ENCODE data around the gene DNAH8.

DNAH8 gene

DNA sequence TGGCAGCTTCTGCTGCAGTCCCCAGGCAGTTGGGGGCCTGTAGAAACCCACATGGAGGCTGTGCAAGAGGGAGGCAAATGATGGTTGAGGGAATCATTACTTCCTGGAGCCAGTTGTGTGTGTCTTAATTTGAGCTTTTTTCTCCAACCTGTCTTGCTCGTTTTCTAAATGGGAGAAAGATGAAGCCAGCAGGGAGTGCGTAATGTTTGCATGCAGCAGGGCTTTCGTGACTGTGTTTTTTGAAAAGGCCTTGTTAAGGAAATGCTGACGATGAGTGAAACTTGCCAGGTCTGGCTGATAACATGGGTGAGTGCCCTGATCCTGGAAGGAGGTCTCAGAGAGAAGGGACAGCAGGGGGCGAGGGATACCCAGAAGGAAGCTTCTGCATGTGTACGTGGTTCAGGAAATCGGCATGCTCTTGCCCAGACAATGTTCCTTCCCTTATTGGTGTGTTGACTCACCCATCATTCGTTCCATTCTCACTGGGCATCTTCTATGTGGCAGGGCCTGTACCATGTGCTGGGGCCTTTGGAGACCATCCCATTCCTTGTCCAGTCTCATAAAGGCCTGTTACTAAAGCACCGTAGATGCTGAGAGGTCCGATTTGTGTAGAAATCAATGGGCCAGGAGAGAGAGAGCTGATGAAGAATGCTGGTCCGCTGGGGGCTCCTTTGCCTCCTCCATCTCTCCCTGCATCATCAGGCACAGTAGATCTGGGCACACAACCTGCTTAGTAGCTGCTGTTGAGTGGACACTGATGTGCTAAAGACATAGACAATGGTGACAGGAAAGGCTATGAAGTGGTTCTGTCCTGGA, 360.9 kb downstream of the DNAH8 start:
- no peak for DNase-seq (ENCODE audit: low spot score)

DNA sequence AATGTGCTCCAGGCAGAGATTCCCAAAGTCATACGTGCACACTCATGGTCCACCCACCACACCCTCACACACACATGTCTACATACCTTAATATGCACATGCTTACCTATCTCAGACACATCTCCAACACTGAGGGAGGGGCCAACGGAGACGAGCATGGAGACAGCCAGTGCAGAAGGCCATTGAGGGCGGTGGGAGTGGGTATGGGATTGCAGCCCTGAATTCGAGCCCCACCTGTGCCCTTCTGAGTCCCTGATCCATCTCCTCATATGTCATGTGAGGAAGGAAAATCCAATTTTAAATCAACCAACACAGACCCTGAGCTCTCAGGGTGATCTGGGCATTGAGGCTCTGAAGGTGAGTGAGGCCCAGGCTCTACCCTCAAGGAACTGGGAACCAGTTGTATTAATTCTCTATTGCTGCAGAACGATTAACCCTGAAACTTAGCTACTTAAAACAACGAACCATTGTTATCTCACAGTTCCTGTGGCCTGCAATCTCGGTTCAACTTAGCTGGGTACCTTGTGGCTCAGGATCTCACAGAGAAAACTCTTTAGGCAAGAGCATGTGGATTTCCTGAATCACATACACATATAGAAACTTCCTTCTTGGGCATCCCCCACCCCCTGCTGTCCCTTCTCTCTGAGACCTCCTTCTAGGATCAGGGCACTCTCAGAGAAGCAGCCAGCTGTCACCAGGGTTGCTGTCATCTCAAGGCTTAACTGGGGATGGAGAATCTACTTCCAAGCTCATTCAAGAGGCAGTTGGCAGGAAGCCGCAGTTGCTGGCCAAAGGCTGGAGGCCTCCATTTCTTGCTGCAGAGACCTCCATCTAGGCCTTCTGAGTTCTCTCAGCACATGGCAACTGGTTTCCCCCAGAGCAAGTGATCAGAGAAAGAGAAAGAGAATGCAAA, 361.8 kb downstream of the DNAH8 start:
- DNase-seq (ENCODE audit: low spot score): no peak

GRCh38 chr6:39077882-39078594, 362.9 kb downstream of the DNAH8 start:
- DNase-seq (ENCODE audit: low spot score): no peak

- DNase-seq (ENCODE audit: low spot score): no peak
These were observed 363.6 kb downstream of the DNAH8 start for GRCh38 chr6:39078695-39079094.

- no peak for DNase-seq (ENCODE audit: low spot score)
These were observed 364.4 kb downstream of the DNAH8 start for GRCh38 chr6:39079197-39080125.

All from iPS-NIHi11 (cell line).